Activated naive CD4-positive, alpha-beta T cell (primary cell): ENCODE measurements around the gene EYA4.

Source experiments
- DNase-seq, 4 experiments: peaks; one replicate each; lab custom pipeline; 2025; lab: John Stamatoyannopoulos, UW

Gene EYA4, protein sequence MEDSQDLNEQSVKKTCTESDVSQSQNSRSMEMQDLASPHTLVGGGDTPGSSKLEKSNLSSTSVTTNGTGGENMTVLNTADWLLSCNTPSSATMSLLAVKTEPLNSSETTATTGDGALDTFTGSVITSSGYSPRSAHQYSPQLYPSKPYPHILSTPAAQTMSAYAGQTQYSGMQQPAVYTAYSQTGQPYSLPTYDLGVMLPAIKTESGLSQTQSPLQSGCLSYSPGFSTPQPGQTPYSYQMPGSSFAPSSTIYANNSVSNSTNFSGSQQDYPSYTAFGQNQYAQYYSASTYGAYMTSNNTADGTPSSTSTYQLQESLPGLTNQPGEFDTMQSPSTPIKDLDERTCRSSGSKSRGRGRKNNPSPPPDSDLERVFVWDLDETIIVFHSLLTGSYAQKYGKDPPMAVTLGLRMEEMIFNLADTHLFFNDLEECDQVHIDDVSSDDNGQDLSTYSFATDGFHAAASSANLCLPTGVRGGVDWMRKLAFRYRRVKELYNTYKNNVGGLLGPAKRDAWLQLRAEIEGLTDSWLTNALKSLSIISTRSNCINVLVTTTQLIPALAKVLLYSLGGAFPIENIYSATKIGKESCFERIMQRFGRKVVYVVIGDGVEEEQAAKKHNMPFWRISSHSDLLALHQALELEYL

DNA sequence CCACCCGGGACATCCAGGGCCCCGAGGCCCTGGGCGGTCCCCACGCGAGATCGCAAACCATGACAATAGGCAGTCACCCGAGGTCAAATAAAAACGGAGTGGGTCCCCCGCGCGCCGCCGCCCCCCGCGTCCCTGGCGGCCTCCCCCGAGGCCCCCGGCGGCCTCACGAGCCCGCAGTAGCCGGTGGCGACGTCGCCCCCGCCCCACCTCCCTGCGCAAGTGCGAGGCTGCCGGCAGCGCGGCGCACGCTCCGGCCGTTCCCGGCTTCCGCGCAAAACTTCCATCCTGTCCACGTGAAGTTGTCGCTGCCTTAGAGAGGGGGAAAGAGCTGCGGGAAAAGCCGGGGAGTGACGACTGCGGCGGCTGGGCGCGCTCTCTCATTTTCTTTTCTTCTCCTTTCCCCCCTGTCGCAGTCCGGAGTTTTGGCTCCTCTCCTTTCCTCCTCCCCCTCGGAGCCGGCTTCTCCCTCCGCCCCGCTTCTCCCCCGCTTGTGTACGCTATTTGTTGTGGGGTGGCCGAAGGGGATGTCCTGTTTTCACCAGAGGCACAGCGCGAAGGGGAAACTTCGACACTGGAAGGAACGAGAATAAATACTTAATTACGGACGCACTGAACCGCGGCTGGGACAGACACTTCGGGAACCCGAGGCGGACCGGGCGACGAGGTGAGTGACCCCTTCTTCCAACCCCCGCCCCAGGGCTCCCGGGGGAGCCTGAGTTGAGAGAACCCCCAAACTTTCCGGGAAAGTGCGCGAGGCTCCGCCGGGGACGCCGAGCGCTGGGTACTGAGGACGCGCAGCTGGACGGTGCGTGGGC is at the start of gene EYA4:
TSS of gene EYA4 (plus strand) at position 272 of the 815 bp plus-strand sequence. CDS start 33,424 bp downstream, outside the sequence.
- DNase-seq = no peak

DNA sequence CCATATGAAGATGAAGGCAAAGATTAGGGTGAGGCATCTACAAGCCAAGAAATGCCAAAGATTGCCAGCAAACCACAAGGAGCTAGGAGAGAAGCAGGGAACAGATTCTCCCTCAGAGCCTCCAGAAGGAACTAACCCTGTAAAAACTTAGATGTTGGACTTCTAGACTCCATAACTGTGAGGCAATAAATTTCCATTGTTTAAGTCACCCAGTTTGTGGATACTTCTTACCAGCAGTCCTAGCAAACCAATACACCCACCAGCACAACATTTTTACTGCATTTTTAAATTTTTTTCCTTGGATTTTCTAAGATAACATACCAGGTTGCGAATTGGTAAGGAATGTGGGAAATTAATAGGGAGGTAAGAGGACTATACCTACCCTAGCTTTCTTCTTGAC is 47.8 kb upstream of the EYA4 start:
- DNase-seq = no peak

DNA sequence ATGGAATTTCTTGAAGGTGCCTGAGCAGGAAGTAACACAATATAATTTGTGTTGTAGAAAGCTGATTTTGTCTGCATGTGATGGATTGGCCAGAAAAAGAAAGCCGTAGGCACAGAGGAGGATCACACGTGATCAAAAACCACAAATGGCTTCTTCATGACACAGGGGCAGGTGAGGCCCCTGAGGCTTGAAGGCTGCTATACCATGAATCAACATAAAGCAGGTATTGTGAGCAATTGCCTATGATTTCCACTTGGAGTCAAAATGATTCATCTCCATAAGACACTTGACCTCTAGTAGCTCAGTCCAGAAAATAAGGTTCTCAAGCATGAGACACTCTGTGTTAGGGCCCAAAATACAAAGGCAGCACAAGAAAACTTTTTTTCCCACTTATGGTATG is 42.4 kb upstream of the EYA4 start:
- DNase-seq = no peak

DNA sequence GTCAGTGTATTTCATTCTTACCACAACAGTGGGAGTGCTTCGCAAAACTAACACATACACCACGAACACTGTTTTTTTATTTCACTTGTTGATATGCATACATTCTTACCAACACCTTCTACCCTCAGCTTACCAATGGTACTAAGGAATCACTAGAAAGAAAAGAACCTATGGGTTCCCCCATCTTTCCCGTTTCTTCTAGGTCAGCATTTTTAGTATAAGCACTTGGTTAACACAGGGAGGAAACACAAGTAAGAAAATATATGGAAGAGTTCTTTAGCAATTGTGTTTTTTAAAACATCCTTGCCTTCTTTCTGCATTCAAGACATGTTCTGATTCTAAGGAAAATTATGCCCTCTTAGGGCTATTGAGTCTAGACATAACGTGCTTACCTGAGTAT is 39.9 kb upstream of the EYA4 start:
- DNase-seq = no peak

DNA sequence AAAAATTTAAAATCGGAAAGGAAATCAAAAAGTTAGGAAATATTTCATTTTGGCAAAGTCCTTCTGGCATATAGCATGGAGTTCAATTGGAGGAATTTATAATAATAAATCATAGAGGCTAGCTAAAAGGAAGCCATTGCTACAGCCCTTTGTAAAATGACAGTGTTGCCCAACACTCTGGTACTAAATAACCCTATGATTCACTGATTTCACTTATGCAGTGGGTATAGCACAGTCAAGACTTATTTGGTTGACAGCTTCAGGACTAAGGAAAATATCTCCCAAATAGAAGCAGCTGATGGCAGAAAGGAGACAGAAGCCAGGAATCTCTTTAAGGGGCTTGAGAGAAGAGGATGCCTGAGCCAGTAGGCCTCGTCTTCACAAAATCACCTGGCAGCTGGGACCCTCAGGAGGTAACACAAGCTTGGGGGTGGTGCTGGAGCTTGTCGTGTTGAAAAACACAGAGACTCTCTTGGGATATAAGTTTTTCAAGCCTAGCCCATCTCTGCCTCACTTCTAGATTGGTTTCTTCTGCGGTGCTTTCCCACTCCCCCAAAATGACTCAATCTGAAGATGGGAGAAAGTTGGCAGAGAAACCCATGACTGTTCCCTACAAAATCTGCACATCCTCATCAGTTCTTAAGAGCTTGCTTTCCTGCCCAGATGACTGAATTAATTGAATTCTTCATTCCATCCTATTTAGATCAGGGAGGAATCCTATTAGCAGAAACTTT is 38.4 kb upstream of the EYA4 start:
- DNase-seq = no peak

DNA sequence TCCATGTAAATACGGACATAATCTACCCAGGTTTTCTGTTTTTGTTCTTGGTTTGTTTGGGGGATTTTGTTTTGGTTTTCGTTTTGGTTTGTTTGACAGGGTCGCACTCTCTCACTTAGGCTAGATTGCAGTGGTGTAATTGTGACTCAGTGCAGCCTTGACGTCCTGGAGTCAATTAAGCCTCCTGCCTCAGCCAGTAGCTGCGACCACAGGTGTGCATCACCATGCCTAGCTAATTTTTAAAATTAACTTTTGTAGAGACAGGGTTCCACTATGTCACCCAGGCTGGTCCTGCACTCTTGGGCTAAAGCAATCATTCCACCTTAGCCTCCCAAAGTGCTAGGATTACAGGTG is 37.8 kb upstream of the EYA4 start:
- DNase-seq = no peak

DNA sequence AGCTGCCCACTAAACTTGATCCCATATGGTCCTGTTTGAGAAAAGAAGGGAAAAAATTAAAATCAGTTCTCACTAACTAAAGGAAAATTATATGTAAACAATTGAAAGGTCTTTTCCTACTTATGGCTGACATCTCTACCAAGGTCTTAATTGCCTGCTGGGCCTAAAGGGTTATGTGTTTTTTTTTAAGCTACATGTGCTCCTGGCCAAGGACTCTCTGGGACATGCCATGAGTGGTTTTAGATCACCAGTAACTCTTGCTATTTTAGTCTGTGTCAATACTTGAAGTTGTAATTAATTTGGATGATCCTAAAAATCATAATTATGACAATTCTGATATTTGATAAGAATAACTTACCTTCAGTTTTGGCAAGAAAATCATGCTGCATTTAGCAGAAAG is 35.9 kb upstream of the EYA4 start:
- no peak for DNase-seq

DNA sequence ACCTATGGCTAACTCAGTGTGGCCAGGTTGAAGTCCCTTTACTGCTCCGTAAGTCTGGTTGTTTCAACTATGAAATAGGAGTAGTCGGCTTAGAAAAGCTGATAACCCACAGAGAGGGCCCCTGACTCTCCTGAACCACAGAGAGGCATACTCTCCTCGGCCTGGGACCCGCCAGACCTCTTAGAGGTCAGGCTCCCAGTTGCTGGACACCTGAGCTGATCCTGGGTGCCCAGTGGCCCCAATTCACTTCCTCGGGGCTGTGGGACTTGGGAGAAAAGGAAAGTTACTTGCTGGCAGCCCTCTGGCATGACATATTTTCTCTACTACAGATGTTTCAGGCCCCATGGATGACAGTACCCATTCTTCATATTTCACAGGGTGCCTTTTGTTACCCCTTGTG is 34.2 kb upstream of the EYA4 start:
- DNase-seq = no peak

DNA sequence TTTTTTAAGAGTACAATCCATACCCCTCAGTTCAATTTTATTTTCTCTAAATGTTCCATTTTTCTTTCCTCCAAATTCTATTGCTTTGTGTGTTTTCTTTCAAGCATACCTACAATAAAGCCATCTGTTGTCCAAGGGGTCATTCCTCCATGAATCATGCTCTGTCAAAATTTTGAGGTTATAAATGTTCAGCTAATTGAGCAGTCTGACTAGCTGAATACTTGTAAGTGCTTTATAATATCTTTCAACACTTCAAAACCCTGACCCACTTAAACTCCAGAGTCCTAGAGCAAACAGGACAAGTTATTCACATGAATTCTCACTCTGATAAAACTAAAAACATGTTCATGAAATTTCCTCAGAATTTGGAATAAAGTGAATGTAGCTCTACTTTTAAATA is 33.4 kb upstream of the EYA4 start:
- no peak for DNase-seq

DNA sequence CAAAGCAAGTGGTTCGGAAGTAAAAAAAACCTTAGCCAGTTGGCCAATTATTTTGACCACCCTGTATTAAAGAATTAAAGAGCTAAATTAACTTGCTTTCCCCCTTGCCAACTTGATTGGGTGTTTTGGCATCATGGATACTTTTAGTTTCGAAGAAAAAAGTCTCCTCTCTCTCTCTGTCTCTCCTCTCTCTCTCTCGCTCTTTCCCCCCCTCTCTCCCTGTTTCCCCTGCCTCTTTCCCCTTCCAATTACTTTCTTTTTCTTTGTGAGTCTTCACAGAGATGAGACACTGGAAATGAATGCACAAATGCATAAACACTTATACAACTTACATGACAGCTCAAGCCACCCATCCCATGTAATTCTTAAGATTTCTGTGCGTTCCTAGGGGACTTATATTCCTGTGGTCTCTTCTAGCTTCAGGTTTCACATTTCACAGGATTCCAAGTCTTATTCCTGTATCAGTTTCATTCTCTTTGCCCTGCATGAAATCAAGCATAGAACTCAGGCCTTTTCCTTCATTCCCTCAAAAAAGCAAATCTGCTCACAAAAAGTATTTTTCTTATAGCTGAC is 32.9 kb upstream of the EYA4 start:
- no peak for DNase-seq

DNA sequence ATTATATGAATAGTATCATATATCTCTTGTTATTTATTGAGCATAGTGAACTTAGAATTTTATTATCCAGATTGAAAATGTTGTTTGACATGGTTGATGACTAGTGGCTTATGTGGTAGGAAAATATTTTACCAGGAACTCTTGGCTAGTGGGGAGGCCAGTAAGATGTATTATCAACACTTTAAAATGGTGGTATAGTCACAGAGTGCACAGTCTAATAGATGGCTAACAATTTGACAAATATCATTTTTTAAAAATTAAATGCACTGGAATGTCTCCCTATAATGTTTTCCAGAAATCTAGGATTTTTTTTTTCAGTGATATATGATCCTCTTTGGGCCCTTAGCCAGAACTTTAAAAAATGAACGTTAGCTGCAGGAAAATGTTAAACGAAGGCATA is 26.9 kb upstream of the EYA4 start:
- DNase-seq = no peak

DNA sequence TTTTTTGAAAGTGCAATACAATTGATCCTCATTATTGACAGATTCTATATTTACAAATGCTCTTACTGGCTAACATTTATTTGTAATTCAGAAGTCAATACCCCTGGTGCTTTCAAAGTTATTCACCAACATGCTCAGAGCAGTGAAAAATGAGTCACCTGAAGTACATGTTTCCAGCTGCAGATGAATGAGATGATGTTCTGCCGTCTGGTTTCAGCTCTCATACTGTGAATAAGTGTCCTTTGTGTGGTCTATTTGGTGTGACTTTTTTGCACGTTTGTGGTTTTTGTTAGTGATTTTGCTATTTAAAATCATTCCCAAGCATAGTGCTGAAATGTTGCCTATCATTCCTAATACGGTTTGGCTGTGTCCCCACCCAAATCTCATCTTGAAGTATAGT is 22.3 kb upstream of the EYA4 start:
- DNase-seq = no peak

DNA sequence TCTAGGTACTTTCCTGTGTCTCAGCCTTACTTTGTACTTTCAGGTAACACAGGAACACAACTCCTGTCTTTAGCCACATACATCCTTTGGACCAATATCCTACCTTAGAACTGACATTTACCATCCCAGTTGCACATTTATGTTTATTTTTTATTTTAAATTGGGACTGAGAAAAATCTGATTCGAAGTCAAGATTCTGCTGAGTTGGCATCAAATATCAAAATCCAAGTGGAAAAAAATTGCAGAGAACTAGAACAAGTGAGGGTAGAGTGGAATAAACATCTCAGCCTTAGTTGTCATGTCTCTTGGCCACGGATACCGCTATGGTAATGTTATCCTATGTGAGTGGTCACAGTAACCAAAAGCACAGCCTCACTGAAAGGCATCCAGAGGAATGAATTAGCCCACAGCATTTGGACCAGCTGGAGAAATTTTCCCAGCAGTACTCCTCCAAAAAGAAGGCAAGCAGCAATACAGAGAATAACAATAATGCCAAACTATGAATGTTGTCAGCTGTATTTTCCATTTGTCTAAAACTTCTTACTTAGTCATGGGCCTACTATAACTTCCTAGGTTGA is 17.6 kb upstream of the EYA4 start:
- no peak for DNase-seq

DNA sequence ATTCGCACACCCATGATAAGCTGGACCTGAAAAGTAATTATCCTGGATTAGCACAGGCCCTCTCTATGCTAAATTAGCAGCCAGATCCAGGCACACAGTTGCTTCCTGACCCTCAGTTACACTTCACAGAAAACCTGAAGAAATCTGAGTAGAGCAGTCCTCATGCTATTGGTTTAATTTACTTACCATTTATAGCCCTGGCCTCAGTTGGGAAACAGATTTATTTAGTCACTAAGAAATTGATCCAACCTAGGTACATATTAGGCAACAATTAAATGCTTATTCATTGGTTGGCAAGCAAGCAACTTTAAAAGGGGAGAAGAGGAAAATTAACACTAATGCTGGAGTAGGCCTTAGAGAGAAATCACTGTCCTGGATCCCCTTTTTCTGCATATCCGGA is 15.6 kb upstream of the EYA4 start:
- DNase-seq = no peak

DNA sequence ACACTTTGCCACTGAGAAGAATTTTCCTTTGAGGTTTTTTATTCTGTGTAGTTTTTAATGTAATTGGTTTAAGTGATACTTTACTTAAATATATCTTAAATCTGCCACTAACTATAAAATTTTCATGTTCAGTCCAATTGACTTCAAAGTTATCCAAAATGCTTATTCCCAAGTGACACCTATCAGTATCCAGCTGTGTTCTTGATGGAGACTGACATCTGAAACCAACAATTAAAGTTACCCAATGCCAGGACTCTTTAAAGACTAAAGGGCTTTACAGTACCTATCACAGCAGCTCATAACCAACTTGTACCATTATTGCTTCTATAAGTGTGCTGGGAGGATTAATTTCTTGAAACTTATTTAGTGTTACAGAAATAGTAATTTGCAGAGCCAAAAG is 13.8 kb upstream of the EYA4 start:
- no peak for DNase-seq

DNA sequence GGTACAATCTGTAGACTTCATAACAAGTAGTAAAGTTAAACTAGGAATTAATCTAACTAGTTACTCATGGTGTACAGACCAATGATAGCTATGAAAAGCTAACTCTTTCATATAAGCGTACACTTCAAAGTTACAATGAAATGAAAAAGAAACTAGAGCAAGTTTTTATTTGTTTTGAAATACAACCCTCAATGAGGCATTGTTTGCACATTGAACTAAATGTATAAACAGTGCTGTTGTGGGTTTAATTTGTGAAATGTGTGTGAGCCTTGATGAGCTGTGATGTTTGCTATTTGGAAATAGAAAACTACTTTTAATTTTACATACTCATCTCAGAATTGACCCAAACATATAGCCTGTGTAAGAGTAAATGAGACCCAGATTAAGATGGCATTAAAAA is 11.1 kb upstream of the EYA4 start:
- no peak for DNase-seq

DNA sequence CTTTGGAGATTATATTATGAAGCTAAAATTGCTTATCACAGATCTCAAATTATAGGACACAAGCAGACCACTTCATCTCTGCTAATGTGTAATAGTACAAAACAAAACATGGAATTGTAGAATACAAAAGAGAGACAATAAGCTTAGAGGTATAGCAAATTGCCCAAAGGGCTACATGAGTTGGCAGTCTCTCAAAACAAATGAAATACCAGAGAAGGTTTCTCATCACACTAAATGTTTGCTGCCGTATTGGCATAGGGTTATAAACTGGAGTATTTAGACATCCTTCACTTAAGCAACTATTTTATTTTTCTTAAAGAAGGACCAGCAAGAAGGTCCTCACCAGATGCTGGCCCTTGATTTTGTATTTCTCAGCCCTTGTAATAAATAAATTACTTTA is 5.9 kb upstream of the EYA4 start:
- DNase-seq = no peak

DNA sequence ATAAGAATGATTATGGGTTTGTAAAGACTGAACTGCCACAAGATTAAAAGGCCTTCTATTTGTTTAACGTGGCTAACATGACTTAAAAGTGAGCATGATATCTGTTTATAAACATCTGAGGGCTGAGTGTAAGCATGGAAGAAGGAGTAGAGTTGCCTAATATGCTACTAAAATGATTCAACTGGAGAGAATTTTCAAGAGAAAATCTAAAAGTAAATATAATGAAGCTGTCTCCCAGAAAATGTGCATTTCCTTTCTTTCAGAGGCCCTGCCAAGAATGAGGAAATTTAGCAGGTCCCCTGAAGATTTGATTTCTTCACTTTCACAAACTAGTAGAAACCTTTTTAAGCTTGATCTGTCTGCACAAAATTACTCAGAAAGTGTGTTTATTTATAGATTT is 4.2 kb upstream of the EYA4 start:
- no peak for DNase-seq

DNA sequence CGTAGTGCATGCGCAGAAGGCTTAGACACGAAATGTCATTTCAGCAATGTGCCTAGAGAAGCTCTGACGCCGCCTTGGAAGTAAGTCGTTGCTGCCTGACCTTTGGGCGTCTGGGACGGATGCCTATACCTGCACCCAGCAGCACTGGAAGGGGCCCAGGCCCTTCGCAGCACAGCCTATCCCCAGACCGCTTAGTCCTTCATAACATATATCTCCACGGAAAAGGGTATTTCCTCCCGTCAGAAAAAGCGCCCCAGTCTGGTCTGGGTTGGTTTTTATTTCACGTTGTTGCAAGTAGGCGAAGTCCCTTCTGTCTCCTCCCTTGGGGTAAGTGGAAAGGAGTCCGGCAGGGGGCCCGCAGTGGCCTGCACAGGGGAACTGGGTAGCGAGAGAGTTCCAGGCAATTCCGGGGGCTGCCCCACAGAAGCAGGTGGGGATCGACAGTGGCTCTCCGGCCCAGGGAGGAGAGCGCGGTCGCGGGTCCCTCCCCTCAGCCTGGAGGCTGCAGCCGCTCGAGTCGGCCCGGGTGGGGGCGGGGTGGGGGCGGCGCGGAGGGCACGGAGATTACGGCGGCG is 559 bp upstream of the EYA4 start:
- no peak for DNase-seq

DNA sequence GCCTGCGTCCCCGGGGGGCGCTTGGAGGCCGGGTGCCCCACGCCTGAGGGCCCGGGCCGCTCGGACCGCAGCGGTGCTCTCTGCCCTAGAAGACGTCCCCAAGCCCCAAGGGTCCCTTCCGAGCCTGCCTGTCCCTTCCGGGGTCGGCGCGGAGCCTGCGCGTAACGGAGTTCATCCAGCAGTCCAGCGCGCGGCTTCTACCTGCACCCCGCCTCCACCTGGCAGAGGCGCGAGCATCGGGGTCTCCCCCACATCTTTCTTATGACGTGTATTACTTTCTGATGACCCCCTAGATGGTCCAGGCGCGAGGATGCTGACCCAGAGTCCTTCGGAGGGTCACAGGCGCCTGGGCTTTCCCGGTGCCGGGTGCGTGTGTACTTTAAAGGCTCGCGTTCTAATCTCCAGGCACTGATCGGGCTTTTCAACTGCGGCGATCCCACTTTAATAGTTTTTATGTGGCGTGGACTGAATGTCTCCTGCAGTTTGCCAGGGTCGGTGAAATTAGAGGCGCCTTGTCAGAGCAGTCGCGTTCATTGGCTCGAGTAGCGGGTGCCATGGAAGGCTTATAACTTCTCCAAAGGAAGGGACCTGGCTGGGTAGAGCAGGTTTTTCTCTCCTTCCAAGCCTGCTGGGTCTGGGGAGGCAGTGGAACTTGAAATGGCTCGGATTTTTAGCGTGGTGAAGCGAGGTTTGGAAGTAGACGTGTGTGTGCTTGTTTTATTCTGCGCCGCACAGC is 912 bp downstream of the EYA4 start:
- DNase-seq = no peak
